Naive thymus-derived CD4-positive, alpha-beta T cell (primary cell): ENCODE measurements around the gene BRPF1. TPM values are rescaled to one million over a fixed set of nuclear protein-coding genes. Genes with fewer than 3 reads are reported as not detected.

Experiments used
- ATAC-seq: fragments of 150-1000 bp; cut with Tn5 transposase; 2 replicates; pipeline ENCODE4 v1.10.0; 2021; ENCODE audit warnings: mild to moderate bottlenecking, moderate library complexity
- CTCF ChIA-PET: fragments of 350-600 bp; sonication (Branson Sonifier 250); formaldehyde crosslinking; loops from one replicate; lab custom pipeline; 2021; ENCODE audit warnings: antibody characterized with exemption; lab: Charles Lee
- POLR2A ChIA-PET: fragments of 350-600 bp; sonication (Branson Sonifier 250); formaldehyde crosslinking; loops from one replicate; lab custom pipeline; 2021; ENCODE audit warnings: antibody characterized with exemption, inconsistent platforms; lab: Charles Lee
- DNase-seq, 9 donors: peaks; one replicate each; pipeline versions ENCODE4 v3.0.0 to v3.0.0-alpha.2; 2020 to 2022; ENCODE audit warnings: mixed read lengths in 1 of 9
- H3K27ac ChIP-seq: one replicate; pipeline ENCODE4 v1.7.0; 2013; ENCODE audit warnings: mild to moderate bottlenecking, low read depth, low read length, moderate library complexity
- H3K27me3 ChIP-seq, 2 donors: one replicate each; pipeline ENCODE4 v1.7.0; 2013; ENCODE audit warnings: low read length in 2 of 2, mild to moderate bottlenecking in 2 of 2, moderate library complexity in 2 of 2; ENCODE audit not compliant: control insufficient read depth in 2 of 2, insufficient read depth in 2 of 2
- H3K36me3 ChIP-seq, 3 experiments: 1 replicate in 2 of 3; 2 replicates in 1 of 3; pipeline ENCODE4 v1.7.0; 2013; ENCODE audit warnings: low read length in 3 of 3, mild to moderate bottlenecking in 3 of 3, moderate library complexity in 1 of 3; ENCODE audit not compliant: insufficient read depth in 3 of 3, control insufficient read depth in 2 of 3
- H3K4me1 ChIP-seq, 2 donors: one replicate each; pipeline ENCODE4 v1.7.0; 2013; ENCODE audit warnings: low read length in 2 of 2, mild to moderate bottlenecking in 2 of 2, moderate library complexity in 1 of 2; ENCODE audit not compliant: control insufficient read depth in 2 of 2, insufficient read depth in 2 of 2
- H3K4me3 ChIP-seq: 2 replicates; pipeline ENCODE4 v1.7.0; 2013; ENCODE audit warnings: mild to moderate bottlenecking, low read length
- H3K9me3 ChIP-seq, 3 experiments: 1 replicate in 2 of 3; 2 replicates in 1 of 3; pipeline ENCODE4 v1.7.0; 2013; ENCODE audit warnings: low read length in 3 of 3; ENCODE audit not compliant: control insufficient read depth in 2 of 3
- H3K27ac Mint-ChIP-seq, 9 donors: one replicate each; pipeline ENCODE4 v1.8.0; 2020 to 2022; ENCODE audit warnings: mixed read lengths in 9 of 9, mild to moderate bottlenecking in 8 of 9, moderate library complexity in 5 of 9, inconsistent platforms in 2 of 9
- H3K27me3 Mint-ChIP-seq, 5 donors: one replicate each; pipeline ENCODE4 v1.8.0; 2021 to 2022; ENCODE audit warnings: mixed read lengths in 5 of 5, mild to moderate bottlenecking in 1 of 5
- H3K36me3 Mint-ChIP-seq, 5 donors: one replicate each; pipeline ENCODE4 v1.8.0; 2020 to 2022; ENCODE audit warnings: mixed read lengths in 5 of 5, mild to moderate bottlenecking in 3 of 5, inconsistent platforms in 1 of 5
- H3K4me1 Mint-ChIP-seq, 7 donors: one replicate each; pipeline ENCODE4 v1.8.0; 2020 to 2022; ENCODE audit warnings: mixed read lengths in 7 of 7, mild to moderate bottlenecking in 3 of 7, inconsistent platforms in 1 of 7
- H3K4me3 Mint-ChIP-seq, 10 donors: one replicate each; pipeline ENCODE4 v1.8.0; 2020 to 2022; ENCODE audit warnings: mild to moderate bottlenecking in 10 of 10, mixed read lengths in 10 of 10, moderate library complexity in 6 of 10, inconsistent platforms in 2 of 10
- H3K9me3 Mint-ChIP-seq, 11 donors: one replicate each; pipeline ENCODE4 v1.8.0; 2020 to 2022; ENCODE audit warnings: mixed read lengths in 11 of 11, mild to moderate bottlenecking in 4 of 11, inconsistent platforms in 1 of 11, moderate library complexity in 1 of 11
- intact Hi-C, 2 donors: fragments of 100-400 bp; cut with micrococcal nuclease; formaldehyde crosslinking; loops; one replicate each; pipeline ENCODE4 v1.15.1; 2023
- polyA plus RNA-seq, 2 donors: library from polyadenylated mRNA; unstranded; fragments of 300-500 nt; fragmentation: Illumina TruSeq; gene quantifications; one replicate each; pipeline ENCODE4 v1.2.3, GENCODE V29; 2021
- total RNA-seq, 6 experiments: library from RNA in 5 of 6; stranded (reverse) in 5 of 6; gene quantifications; 1 replicate in 5 of 6; 2 replicates in 1 of 6; pipeline ENCODE4 v1.2.3 and lab custom pipeline; 2021 to 2026

Gene BRPF1
- total and polyA plus RNA-seq, 7 experiments from 2014 or later = 9.2 to 42.4 (median 33.1) TPM

DNA sequence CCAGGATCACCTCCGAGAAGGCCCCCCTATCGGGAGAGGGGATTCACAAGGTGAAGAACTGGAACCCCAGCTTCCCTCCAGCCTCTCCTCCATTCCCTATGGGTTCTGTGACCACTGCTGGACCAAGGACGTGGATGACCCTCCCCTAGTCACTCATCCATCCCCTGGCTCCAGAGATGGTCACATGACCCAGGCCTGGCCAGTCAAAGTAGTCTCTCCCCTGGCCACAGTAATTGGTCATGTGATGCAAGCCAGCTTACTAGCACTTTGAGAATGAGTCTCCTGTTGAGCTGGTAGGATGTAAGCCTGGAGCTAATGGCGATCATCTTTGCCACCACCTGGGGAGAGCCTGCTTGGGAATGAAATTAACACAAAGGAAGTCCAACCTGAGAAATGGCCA lies 34.3 kb downstream of the BRPF1 start:
- Histone ChIP-seq H3K36me3 (no peaks in the 10 kb centered on the region), H3K4me3 (no peak overlapping the region), H3K9me3 (no peaks in the 10 kb centered on the region), H3K27me3 (no peaks in the 10 kb centered on the region), H3K27ac (no peak overlapping the region), H3K4me1 (peaks cover 8 to 13% of the 10 kb centered on the region in 2 donors)
- intact Hi-C loops = no loop called here
- Mint-ChIP-seq H3K4me3 (no peak overlapping the region), H3K9me3 (no peaks in the 10 kb centered on the region), H3K36me3 (peaks cover 0 to 18% (median 3%) of the 10 kb centered on the region in 5 donors), H3K27me3 (peaks cover 0 to 1% (median 0%) of the 10 kb centered on the region in 5 donors), H3K4me1 (peaks cover 13 to 36% (median 22%) of the 10 kb centered on the region in 7 donors), H3K27ac (peak overlapping the region in 1 of 9 donors; percentile 70)
- ChIA-PET POLR2A (interaction anchor here (1.3 kb wide), 1 partner anchor 27 kb away, joined by 3 read pairs; the partner anchor contains the start of genes ARPC4 and TADA3), CTCF (interaction anchor here (0.7 kb wide), 1 partner anchor 15 kb away, joined by 3 read pairs; no protein-coding TSS in a partner anchor)
- DNase-seq = no peak
- no peak for ATAC-seq

DNA sequence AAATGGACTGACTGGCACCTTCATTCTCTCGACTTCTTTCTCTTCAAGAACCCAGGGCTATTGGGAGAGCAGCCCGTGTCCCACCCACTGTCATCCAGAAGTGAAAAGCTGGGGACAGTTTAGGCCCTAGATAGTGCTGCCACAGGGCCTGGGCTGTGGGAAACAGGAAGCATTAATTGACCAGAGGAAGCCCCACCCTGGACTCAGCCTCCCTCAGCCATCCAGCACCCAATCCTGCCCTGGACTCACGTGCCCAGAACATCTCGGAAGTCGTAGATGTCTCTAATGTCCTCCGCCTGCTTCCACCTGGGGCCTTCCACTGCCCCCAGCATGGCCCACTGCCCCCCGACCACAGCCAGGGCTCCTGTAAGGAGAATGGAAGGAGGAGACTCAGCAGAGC lies 35.9 kb downstream of the BRPF1 start:
- no peaks in the 10 kb centered on the region for H3K36me3 ChIP-seq
- no peak overlapping the region for H3K4me3 ChIP-seq
- ATAC-seq (peak; percentile 70), DNase-seq (no peak)
- Mint-ChIP-seq H3K9me3 (no peaks in the 10 kb centered on the region), H3K4me1 (peaks cover 13 to 41% (median 24%) of the 10 kb centered on the region in 7 donors), H3K27me3 (peaks cover 0 to 3% (median 0%) of the 10 kb centered on the region in 5 donors), H3K36me3 (peaks cover 0 to 12% (median 0%) of the 10 kb centered on the region in 5 donors), H3K4me3 (peak overlapping the region in 1 of 10 donors; percentile 17), H3K27ac (peak overlapping the region in 4 of 9 donors; percentile 1 to 57 (median 22))
- no peaks in the 10 kb centered on the region for H3K27me3 ChIP-seq
- H3K4me1 ChIP-seq = peaks cover 8 to 13% of the 10 kb centered on the region in 2 donors
- no peaks in the 10 kb centered on the region for H3K9me3 ChIP-seq
- intact Hi-C loops = no loop called here
- no peak overlapping the region for H3K27ac ChIP-seq
- ChIA-PET CTCF (no interaction called here), POLR2A (interaction anchor here (0.7 kb wide), 2 partner anchors 16 to 34 kb away, joined by 3 read pairs; no protein-coding TSS in a partner anchor)

DNA sequence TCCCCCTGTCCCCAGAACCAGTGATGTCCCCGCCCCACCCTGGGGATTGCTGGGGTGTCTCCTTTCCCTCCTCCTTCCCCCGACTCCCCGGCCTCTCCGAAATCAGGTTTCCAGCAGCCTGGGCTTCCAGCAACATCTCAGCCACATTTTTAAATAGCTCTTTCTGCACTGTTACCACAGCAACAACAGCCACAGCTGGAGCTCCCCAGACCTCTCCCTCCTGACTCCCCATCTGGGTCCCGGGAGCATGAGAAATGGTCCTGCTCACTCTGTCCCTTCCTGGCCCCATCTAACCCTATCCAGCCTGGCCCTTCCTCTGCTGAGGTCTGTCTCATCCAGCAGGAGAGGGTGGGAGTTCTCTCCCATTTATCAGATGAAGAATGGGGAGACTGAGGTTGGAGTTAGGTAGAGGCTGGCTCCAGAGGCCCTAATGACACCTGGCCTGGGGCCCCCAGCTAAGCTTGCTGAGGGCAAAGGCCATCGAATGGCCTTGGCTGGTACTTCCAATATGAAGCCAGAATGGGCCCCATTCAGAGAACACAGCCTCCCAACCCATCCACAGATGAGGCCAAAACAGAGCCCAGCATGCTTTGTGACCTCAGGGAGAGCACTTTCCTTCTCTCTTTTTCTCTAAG lies 36.7 kb downstream of the BRPF1 start:
- peaks cover 8 to 13% of the 10 kb centered on the region in 2 donors for H3K4me1 ChIP-seq
- H3K27ac Mint-ChIP-seq = peak overlapping the region in 3 of 9 donors; percentile 36 to 87 (median 54)

DNA sequence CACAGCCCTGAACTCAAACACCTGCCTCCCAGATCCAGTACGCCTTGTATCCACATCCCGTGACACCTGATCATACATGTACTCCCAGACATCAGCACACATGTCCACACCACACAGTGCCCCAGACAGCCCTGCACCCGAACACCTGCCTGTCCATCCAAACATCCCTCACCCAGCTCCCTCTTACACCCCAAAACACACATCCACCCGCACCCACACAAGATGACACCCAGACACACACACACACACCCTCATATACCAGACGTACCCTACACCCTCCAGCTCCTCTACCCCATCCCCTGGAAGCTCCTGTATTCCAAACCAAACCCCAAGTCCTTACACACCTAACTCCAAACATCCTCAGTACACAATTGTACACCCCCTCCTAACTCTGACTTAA lies 37.5 kb downstream of the BRPF1 start:
- peaks cover 13 to 45% (median 24%) of the 10 kb centered on the region in 7 donors for H3K4me1 Mint-ChIP-seq
- Histone ChIP-seq H3K4me1 (peaks cover 8 to 13% of the 10 kb centered on the region in 2 donors), H3K9me3 (no peaks in the 10 kb centered on the region), H3K4me3 (no peak overlapping the region), H3K36me3 (no peaks in the 10 kb centered on the region), H3K27ac (no peak overlapping the region), H3K27me3 (no peaks in the 10 kb centered on the region)
- H3K27me3 Mint-ChIP-seq = peaks cover 0 to 3% (median 0%) of the 10 kb centered on the region in 5 donors
- peak overlapping the region; percentile 12 to 85 (median 68) for H3K4me3 Mint-ChIP-seq
- H3K36me3 Mint-ChIP-seq = peaks cover 0 to 14% (median 0%) of the 10 kb centered on the region in 5 donors
- H3K27ac Mint-ChIP-seq = peak overlapping the region; percentile 24 to 87 (median 57)
- ChIA-PET CTCF (no interaction called here), POLR2A (interaction anchor here (0.7 to 2.0 kb wide), 5 partner anchors 12 to 26 kb away, joined by 3 to 7 read pairs (median 3); partner anchors contain the start of genes ARPC4 and TADA3)
- DNase-seq = no peak
- H3K9me3 Mint-ChIP-seq = no peaks in the 10 kb centered on the region
- ATAC-seq = no peak
- intact Hi-C loops = loop anchor here (1.0 kb wide), 3 partner anchors 10 to 23 kb away; partner anchors contain the start of gene TADA3 (in 1 of the 2)

More for the DNA sequence above, 36.7 kb downstream of the BRPF1 start:
- Mint-ChIP-seq H3K4me3 (peak overlapping the region in 2 of 10 donors; percentile 67 to 85), H3K27me3 (peaks cover 0 to 3% (median 0%) of the 10 kb centered on the region in 5 donors), H3K36me3 (peaks cover 0 to 14% (median 0%) of the 10 kb centered on the region in 5 donors), H3K4me1 (peaks cover 13 to 45% (median 24%) of the 10 kb centered on the region in 7 donors), H3K9me3 (no peaks in the 10 kb centered on the region)
- POLR2A ChIA-PET = interaction anchor here (2.0 kb wide), 1 partner anchor 25 kb away, joined by 7 read pairs; the partner anchor contains the start of genes ARPC4 and TADA3
- ATAC-seq (no peak), DNase-seq (no peak)
- no peaks in the 10 kb centered on the region for H3K27me3 ChIP-seq
- H3K27ac ChIP-seq = no peak overlapping the region
- intact Hi-C loops = no loop called here
- no peaks in the 10 kb centered on the region for H3K36me3 ChIP-seq
- H3K9me3 ChIP-seq = no peaks in the 10 kb centered on the region
- H3K4me3 ChIP-seq = no peak overlapping the region
- CTCF ChIA-PET = no interaction called here

DNA sequence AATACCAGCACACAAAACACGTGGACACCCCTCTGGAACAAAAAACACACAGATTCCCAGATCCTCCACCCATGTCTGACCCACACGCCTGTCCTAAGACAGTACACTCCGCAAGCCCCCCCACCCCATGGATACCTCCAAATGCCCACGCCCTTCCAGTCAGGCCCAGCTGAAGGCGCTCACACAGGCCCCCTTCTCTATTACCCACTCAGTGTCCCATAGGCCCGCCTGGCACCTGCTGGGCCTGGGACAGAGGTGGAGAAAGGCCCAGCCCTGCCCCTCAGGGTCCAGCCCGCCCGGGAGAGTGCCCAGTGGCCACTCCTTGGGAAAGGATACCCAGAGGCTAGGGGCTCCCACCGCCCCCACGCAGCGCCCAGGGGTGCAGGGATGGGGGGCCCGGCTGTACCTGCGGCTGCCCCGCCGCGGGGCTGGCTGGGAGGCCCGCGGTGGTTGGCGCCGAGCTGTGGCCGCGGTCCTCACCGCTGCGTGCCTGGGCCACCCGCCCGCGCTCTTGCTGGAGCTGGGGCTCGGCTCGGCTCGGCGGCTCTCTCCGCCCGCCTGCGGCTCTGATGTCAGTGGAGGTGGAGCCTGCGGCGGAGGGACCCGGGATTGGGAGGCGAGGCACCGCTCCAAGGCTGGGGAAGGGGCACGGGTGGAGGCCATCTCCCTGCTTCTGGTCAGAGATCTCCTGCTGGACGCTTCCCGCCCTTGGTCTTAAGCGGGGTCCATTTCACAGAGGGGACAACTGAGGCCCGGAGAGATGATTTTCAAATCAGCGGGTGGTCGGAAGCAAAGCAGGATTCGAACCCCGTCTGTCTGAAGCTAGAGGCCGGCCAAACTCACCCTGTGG lies 38.1 kb downstream of the BRPF1 start, which contains the start of gene CAMK1:
Gene CAMK1, minus strand, starts transcription at position 522 of the 850 bp plus-strand sequence. CDS start 2,198 bp downstream, outside the sequence.
- Mint-ChIP-seq H3K27me3 (peaks cover 0 to 3% (median 0%) of the 10 kb centered on the region in 5 donors), H3K36me3 (peaks cover 0 to 14% (median 0%) of the 10 kb centered on the region in 5 donors), H3K9me3 (no peaks in the 10 kb centered on the region), H3K27ac (peak within 1 kb of the TSS; percentile 24 to 87 (median 57)), H3K4me1 (peaks cover 13 to 45% (median 24%) of the 10 kb centered on the region in 7 donors), H3K4me3 (peak within 1 kb of the TSS; percentile 34 to 87 (median 68))
- Histone ChIP-seq H3K27me3 (no peaks in the 10 kb centered on the region), H3K4me3 (peak within 1 kb of the TSS; percentile 49), H3K4me1 (peaks cover 8 to 13% of the 10 kb centered on the region in 2 donors), H3K9me3 (no peaks in the 10 kb centered on the region), H3K36me3 (no peaks in the 10 kb centered on the region), H3K27ac (peak within 1 kb of the TSS; percentile 43)
- DNase-seq (peak in 8 of 9 donors; percentile 31 to 82 (median 49)), ATAC-seq (peak; percentile 90)
- ChIA-PET CTCF (interaction anchor here (0.5 kb wide), 1 partner anchor 284 kb away, joined by 4 read pairs; no protein-coding TSS in a partner anchor), POLR2A (interaction anchor here (0.7 to 2.0 kb wide), 8 partner anchors 11 to 164 kb away, joined by 3 to 7 read pairs (median 3); partner anchors contain the start of genes ARPC4, CRELD1, MTMR14 and TADA3)
- intact Hi-C loops = loop anchor here (1.0 kb wide), 4 partner anchors 10 to 38 kb away; partner anchors contain the start of genes BRPF1 (in 1 of the 2) and TADA3 (in 1 of the 2)
